ENCODE data around the gene SH3PXD2A.

- no peak for TF ChIP-seq CTCF (IDR thresholded peaks at IDR 0.05)
- no peak for TF ChIP-seq POLR2A (IDR thresholded peaks at IDR 0.05)
Measured at GRCh38 chr10:103600325-103600724, 255.1 kb downstream of the SH3PXD2A start.
